ENCODE measurements around the gene NOS1AP.

The NOS1AP gene

DNA sequence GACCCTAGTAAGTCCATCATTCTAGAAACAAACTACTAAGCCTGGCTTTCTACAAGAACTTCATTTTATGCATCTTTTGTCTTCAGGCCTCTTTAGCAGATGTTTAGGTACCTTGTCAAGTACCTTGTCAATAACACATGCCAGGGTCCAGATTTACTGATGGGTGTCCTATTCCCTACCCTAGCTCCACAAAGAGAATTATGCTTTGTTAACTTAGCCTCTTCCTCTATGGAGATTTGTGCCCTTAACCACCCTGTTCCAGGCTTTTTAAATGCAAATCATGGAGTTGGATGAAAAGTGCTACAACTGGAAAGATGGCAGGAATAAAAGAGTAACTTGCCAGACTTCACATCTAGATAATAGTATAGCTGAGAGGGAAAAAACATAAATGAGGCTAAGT, 264.5 kb downstream of the NOS1AP start:
- no peak for DNase-seq (ENCODE audit: low read depth)
- TF ChIP-seq, protein P1, sequence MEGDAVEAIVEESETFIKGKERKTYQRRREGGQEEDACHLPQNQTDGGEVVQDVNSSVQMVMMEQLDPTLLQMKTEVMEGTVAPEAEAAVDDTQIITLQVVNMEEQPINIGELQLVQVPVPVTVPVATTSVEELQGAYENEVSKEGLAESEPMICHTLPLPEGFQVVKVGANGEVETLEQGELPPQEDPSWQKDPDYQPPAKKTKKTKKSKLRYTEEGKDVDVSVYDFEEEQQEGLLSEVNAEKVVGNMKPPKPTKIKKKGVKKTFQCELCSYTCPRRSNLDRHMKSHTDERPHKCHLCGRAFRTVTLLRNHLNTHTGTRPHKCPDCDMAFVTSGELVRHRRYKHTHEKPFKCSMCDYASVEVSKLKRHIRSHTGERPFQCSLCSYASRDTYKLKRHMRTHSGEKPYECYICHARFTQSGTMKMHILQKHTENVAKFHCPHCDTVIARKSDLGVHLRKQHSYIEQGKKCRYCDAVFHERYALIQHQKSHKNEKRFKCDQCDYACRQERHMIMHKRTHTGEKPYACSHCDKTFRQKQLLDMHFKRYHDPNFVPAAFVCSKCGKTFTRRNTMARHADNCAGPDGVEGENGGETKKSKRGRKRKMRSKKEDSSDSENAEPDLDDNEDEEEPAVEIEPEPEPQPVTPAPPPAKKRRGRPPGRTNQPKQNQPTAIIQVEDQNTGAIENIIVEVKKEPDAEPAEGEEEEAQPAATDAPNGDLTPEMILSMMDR (conservative IDR thresholded peaks at IDR 0.05; ENCODE audit: low read depth, low read length) = no peak
- H3K4me3 ChIP-seq (ENCODE audit: low read depth, low read length) = no peak overlapping the region

DNA sequence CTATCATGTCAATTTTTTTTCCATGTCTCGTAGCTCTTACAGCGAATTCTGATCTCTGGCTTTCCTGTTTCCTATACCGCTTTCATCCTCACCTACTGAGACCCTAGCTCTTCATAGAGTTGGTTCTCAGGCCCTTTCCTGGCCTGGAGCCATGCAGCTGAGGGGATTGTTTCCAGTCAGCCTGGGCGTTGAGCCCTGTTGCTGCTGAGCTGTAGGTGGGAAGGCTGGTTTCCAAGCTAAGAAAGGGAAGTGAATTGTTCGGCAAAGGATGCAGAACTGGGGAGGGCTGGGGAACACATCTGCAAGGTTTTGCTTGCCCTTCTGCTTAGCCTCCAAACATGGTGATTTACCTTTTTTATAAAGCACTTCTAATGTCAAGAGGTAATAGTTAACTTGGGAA, 265.6 kb downstream of the NOS1AP start:
- no peak for DNase-seq (ENCODE audit: low read depth)
- TF ChIP-seq, protein P1 (conservative IDR thresholded peaks at IDR 0.05; ENCODE audit: low read depth, low read length) = no peak
- H3K4me3 ChIP-seq (ENCODE audit: low read depth, low read length) = no peak overlapping the region

DNA sequence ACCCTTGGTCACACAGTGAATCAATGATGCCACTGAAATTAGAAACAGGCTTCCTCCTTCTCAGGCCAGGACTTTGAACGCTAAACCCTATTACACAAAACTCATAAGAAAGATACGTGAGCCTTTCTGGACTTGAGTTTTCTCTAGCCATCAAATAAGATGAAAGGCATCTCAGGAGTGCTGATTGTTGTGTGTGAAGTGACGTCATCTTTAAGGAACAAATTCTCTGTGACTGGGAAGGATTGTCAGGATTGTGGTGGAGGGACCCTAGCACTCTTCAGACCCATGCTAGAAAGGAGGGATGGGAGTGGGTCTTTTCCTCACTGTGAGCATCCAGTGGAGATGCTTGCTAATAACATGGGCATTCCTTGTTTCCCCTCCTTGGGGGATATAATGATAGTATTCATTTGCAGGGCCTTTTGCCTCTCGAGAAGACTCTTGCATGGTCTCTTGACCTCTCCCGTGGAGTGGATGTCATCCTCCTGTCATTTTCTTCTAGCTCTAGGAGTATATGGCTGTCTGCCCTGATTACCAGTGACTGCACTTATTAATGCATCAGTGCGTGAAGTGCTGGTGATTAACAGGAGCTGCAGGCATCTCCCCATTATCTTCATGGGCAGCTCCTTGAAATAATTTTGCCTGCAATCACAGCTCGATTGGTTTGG, 267.3 kb downstream of the NOS1AP start:
- TF ChIP-seq, protein P1 (conservative IDR thresholded peaks at IDR 0.05; ENCODE audit: low read depth, low read length) = no peak
- H3K4me3 ChIP-seq (ENCODE audit: low read depth, low read length) = no peak overlapping the region
- no peak for DNase-seq (ENCODE audit: low read depth)

DNA sequence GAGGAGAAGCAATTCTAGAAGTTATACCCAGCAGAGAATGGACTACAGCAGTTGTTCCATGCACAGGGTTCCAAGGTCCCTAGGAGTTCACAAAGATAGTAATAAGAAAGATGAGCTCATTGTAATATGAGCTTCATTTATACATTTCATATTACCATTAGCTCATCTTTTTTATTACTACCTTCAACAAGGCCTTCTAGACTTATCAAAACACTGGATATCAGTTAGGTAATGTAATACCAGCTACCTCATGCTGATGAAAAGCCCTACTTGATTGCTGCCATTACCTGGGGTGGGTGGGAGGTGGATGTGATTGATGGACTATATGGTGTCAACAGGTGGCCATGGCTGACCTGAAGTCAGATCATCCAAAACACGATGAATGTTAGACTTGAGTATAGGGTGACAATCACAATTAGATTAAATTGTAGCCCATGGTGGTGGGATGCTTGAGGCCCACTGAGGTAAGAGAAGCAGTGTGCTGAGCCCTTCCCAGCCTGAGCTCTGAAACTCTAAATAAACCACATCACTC, 273.0 kb downstream of the NOS1AP start:
- TF ChIP-seq, protein P1 (conservative IDR thresholded peaks at IDR 0.05; ENCODE audit: low read depth, low read length) = no peak
- no peak overlapping the region for H3K4me3 ChIP-seq (ENCODE audit: low read depth, low read length)
- no peak for DNase-seq (ENCODE audit: low read depth)

DNA sequence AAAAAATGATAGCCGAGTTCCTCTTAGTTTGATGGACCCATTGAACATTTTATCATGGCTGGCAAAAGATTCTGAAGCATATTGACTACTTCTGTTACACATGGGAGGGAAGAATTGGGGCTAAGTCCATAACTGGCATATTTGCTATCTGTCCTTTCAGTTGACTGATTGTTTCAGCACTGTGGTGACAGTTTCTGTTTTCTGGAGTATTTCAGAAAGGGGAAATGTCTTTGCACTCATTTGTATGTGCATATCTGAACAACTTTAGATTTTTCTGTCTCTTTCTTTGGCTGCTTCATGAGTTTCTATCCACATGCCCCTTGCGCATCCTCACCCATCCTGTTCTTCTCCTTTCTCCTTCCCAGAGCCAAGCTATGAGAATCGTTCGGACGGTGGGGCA, 274.0 kb downstream of the NOS1AP start:
- no peak overlapping the region for H3K4me3 ChIP-seq (ENCODE audit: low read depth, low read length)
- no peak for DNase-seq (ENCODE audit: low read depth)
- TF ChIP-seq, protein P1 (conservative IDR thresholded peaks at IDR 0.05; ENCODE audit: low read depth, low read length) = no peak

DNA sequence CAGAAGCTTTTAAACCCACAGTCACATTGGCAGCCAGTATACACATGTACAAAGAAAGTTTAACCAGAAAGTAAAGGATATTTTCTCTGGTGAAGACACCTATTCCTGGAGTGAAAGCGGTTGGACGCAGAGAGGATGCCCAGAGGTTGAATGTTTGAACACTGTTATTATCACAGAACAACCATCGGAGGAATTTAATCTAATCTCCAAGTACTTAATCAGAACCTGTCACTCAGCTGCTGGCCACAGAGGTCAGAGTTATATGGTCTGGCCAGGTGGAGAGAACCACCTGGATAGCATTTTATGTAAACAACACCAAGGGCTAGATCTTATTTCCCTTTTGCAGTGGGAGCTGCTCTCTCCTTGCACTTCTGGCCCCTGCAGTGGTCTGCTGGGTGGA, 277.8 kb downstream of the NOS1AP start:
- TF ChIP-seq, protein P1 (conservative IDR thresholded peaks at IDR 0.05; ENCODE audit: low read depth, low read length) = no peak
- no peak for DNase-seq (ENCODE audit: low read depth)
- H3K4me3 ChIP-seq (ENCODE audit: low read depth, low read length) = no peak overlapping the region

All from choroid plexus epithelial cell (primary cell).